ENCODE measurements around the gene GIMAP7. TPM values are rescaled to one million over a fixed set of nuclear protein-coding genes. Genes with fewer than 3 reads are reported as not detected.
"Not testable (repeated sequence)": the region's sequence is repeated elsewhere in the genome, so short reads cannot be mapped to it uniquely, and the experiment has no call there.

The GIMAP7 gene
- total and polyA plus RNA-seq, 2 experiments from 2014 or later, result not detected

DNA sequence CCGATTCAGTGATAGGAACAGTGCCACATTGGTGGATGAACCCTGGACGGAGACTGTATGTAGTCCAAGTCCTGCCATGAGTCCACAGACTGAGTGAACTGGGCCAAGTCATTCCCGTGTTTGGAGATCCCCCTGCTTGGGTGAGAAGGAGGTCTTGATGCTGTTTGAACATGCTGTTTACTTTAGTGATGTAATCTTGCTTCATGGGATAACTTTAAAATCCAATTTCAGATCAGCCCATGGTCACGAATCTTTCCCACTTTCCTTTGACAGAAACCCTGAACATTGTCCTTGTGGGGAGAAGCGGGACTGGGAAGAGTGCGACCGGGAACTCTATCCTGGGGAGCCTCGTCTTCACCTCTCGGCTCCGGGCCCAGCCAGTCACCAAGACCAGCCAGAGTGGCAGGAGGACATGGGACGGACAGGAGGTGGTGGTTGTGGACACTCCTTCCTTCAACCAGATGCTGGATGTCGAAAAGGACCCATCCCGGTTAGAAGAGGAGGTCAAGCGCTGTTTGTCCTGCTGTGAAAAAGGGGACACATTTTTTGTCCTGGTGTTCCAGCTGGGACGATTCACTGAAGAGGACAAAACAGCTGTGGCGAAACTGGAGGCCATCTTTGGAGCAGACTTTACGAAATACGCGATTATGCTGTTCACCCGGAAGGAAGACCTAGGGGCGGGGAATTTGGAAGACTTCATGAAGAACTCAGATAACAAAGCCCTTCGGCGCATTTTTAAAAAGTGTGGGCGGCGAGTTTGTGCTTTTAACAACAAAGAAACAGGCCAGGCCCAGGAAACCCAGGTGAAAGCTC, 37.6 kb upstream of the GIMAP7 start:
- Histone ChIP-seq H3K27ac (no peak overlapping the region), H3K4me1 (ENCODE audit: insufficient read depth) (no peaks in the 10 kb centered on the region), H3F3A (ENCODE audit: insufficient read depth) (no peaks in the 10 kb centered on the region), H3K27me3 (replicated peaks; ENCODE audit: insufficient read depth) (no peaks in the 10 kb centered on the region), H2AFZ (no peak overlapping the region; the same call in 1 of the 2 replicates), H3K9me2 (ENCODE audit: insufficient read depth) (no peaks in the 10 kb centered on the region), H4K20me1 (ENCODE audit: insufficient read depth) (no peaks in the 10 kb centered on the region), H3K79me2 (ENCODE audit: insufficient read depth) (no peaks in the 10 kb centered on the region), H3K9ac (no peak overlapping the region), H3K4me2 (ENCODE audit: unreplicated experiment) (no peak overlapping the region), H3K36me3 (ENCODE audit: low read depth) (no peaks in the 10 kb centered on the region), H3K4me3 (no peak overlapping the region), H3K9me3 (ENCODE audit: low read depth) (no peaks in the 10 kb centered on the region)
- no peak for DNase-seq
- TF ChIP-seq EZH2 (IDR thresholded peaks at IDR 0.05; ENCODE audit: insufficient read depth, poor library complexity, severe bottlenecking), result no peak
- TF ChIP-seq EZH2phosphoT487 (IDR thresholded peaks at IDR 0.05; ENCODE audit: insufficient read depth, low read depth), result no peak
- WGBS, 2 experiments (ENCODE audit: low coverage in 1 of 2, low lambda C conversion rate in 2 of 2, missing lambda C conversion rate in 2 of 2), result 43 to 48% methylated on average over 25 of the region's 25 CpGs
- in situ Hi-C loops (cut with MboI), result no loop called here

DNA sequence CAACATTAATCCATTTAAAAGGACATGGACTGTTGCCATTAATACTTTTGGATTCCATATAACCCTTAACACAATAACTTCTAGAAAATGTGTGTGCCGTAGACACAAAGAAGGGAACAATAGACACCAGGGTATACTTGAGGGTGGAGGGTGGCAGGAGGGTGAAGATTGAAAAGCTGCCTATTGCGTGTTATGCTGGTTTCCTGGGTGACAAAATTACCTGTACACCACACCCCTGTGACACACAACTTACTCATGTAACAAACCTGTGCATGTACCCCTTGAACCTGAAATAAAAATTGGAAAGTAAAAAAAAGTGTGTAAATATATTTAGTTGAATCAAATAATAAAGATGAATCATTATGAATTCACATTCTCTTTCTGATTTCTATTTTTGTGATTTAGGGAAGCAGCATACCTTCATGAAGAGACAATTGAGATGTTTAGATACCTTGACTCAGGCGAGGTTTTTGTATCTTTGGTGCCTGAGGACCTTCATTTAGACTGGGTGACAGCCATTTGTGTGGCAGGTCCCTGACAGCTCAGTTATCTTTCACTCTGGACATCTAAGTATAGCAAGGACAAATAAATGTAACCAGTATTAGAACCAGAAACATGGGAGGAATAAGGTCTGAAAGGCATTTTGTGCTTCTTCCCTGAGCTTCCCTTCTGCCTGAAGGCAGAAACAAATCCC, 35.5 kb upstream of the GIMAP7 start:
- H2AFZ ChIP-seq, result no peak overlapping the region
- 11 to 16% methylated on average over 3 of the region's 3 CpGs for WGBS, 2 experiments (ENCODE audit: low coverage in 1 of 2, low lambda C conversion rate in 2 of 2, missing lambda C conversion rate in 2 of 2)
- H3K9ac ChIP-seq, result no peak overlapping the region
- H4K20me1 ChIP-seq (ENCODE audit: insufficient read depth), result no peaks in the 10 kb centered on the region
- H3K27me3 ChIP-seq (replicated peaks; ENCODE audit: insufficient read depth), result no peaks in the 10 kb centered on the region
- in situ Hi-C loops (cut with MboI), result no loop called here
- H3K4me1 ChIP-seq (ENCODE audit: insufficient read depth), result no peaks in the 10 kb centered on the region
- H3K9me3 ChIP-seq (ENCODE audit: low read depth), result no peaks in the 10 kb centered on the region
- H3K27ac ChIP-seq, result no peak overlapping the region
- no peak overlapping the region for H3K4me2 ChIP-seq (ENCODE audit: unreplicated experiment)
- no peaks in the 10 kb centered on the region for H3K9me2 ChIP-seq (ENCODE audit: insufficient read depth)
- H3K36me3 ChIP-seq (ENCODE audit: low read depth), result no peaks in the 10 kb centered on the region
- H3K79me2 ChIP-seq (ENCODE audit: insufficient read depth), result no peaks in the 10 kb centered on the region
- no peaks in the 10 kb centered on the region for H3F3A ChIP-seq (ENCODE audit: insufficient read depth)
- DNase-seq, result no peak
- TF ChIP-seq EZH2phosphoT487 (IDR thresholded peaks at IDR 0.05; ENCODE audit: insufficient read depth, low read depth) (no peak), EZH2 (IDR thresholded peaks at IDR 0.05; ENCODE audit: insufficient read depth, poor library complexity, severe bottlenecking) (no peak)
- H3K4me3 ChIP-seq, result no peak overlapping the region

DNA sequence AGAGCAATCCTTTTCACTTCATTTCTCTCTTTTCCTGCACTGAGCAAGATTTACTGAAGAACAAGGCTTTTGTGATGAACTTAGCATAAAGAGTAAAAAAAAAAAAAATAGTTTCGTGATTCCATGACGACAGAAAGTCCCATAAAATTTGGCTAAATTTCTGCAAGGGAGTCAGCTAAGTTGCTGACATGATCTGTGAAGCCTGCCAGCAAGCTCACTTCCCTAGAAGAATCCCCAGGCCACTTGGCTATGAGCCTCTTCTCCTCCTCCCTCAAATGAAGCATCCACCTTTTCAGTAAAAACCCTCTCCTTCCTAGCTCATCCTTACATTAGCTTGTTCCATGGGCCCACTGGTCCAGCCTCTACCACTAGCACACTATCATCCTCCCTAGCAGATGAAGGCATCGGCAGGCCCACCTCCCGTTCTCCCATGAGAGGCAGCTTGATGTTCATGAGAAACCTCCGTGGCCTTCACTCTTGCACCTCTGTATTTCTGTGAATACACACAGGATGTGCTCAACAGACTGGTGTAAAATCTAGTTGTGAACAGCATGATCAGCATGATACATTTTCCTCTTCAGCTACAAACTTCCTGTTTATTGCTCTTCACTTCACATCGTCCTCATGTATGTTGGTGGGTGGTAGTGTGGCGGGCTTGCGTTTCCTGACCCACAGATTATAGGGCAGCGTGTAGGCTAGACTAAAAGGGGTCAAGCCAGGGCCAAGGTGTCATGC, 33.3 kb upstream of the GIMAP7 start:
- in situ Hi-C loops (cut with MboI), result no loop called here
- no peak for DNase-seq
- Histone ChIP-seq H3K4me3 (no peak overlapping the region), H3K27ac (no peak overlapping the region), H3K4me1 (ENCODE audit: insufficient read depth) (no peaks in the 10 kb centered on the region), H3K9ac (no peak overlapping the region), H3K27me3 (replicated peaks; ENCODE audit: insufficient read depth) (no peaks in the 10 kb centered on the region), H3K9me2 (ENCODE audit: insufficient read depth) (no peaks in the 10 kb centered on the region), H3K79me2 (ENCODE audit: insufficient read depth) (no peaks in the 10 kb centered on the region), H4K20me1 (ENCODE audit: insufficient read depth) (no peaks in the 10 kb centered on the region), H3F3A (ENCODE audit: insufficient read depth) (no peaks in the 10 kb centered on the region), H3K36me3 (ENCODE audit: low read depth) (no peaks in the 10 kb centered on the region), H3K9me3 (ENCODE audit: low read depth) (no peaks in the 10 kb centered on the region), H2AFZ (no peak overlapping the region), H3K4me2 (ENCODE audit: unreplicated experiment) (no peak overlapping the region)
- WGBS, 2 experiments (ENCODE audit: low coverage in 1 of 2, low lambda C conversion rate in 2 of 2, missing lambda C conversion rate in 2 of 2), result 40 to 41% methylated on average over 9 of the region's 9 CpGs
- TF ChIP-seq EZH2 (IDR thresholded peaks at IDR 0.05; ENCODE audit: insufficient read depth, poor library complexity, severe bottlenecking) (no peak), EZH2phosphoT487 (IDR thresholded peaks at IDR 0.05; ENCODE audit: insufficient read depth, low read depth) (no peak)

DNA sequence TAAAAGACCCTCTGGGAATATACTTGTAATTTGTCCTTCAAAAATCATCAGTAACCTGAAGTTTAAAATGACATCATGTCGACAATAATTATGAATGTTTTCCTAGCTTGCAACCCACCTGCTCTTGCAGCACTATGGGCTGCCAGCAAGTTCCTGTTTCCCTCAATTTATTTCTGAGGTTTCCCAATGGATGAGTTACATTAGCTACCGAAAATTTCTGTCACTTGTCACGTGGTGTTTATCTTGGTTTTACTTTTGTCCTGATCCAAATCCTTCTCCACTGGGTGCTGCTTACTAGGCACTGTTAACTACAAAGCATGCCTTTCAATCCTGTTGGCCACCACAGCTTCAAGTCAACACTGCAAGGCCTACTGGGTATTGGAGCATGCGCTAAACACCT, 32.8 kb upstream of the GIMAP7 start:
- Histone ChIP-seq H3K9ac (no peak overlapping the region), H3K36me3 (ENCODE audit: low read depth) (no peaks in the 10 kb centered on the region), H3K27ac (no peak overlapping the region), H3K4me3 (no peak overlapping the region), H3K27me3 (replicated peaks; ENCODE audit: insufficient read depth) (no peaks in the 10 kb centered on the region), H3K9me2 (ENCODE audit: insufficient read depth) (no peaks in the 10 kb centered on the region), H3K9me3 (ENCODE audit: low read depth) (no peaks in the 10 kb centered on the region), H3F3A (ENCODE audit: insufficient read depth) (no peaks in the 10 kb centered on the region), H4K20me1 (ENCODE audit: insufficient read depth) (no peaks in the 10 kb centered on the region), H3K4me1 (ENCODE audit: insufficient read depth) (no peaks in the 10 kb centered on the region), H3K79me2 (ENCODE audit: insufficient read depth) (no peaks in the 10 kb centered on the region), H3K4me2 (ENCODE audit: unreplicated experiment) (no peak overlapping the region), H2AFZ (no peak overlapping the region)
- WGBS, 2 experiments (ENCODE audit: low coverage in 1 of 2, low lambda C conversion rate in 2 of 2, missing lambda C conversion rate in 2 of 2), result 25 to 26% methylated on average over 4 of the region's 4 CpGs
- no peak for TF ChIP-seq EZH2phosphoT487 (IDR thresholded peaks at IDR 0.05; ENCODE audit: insufficient read depth, low read depth)
- no peak for DNase-seq
- in situ Hi-C loops (cut with MboI), result no loop called here

DNA sequence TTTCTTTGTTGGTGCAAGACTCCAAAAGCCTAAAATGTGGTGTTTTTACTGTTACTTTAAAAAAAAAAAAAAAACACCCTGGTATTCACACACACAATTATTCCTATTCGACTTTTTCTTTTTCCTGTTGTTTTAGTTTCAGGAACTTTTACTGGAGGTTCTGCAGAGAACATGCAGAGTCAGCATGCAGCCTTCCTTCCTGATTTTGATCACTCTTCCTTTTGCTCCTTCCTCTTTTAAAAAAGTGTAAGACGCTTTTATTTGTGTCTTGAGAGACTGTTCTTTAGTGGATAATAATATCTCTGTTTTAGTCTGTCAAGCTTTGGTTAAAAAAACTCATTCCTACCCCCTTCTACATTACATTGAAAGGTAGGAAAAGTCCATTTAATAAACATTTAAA, 31.2 kb upstream of the GIMAP7 start:
- H3K9ac ChIP-seq; H3K4me2 ChIP-seq (ENCODE audit: unreplicated experiment); H3K27ac ChIP-seq; H4K20me1 ChIP-seq (ENCODE audit: insufficient read depth); in situ Hi-C loops (cut with MboI); DNase-seq; H3K4me3 ChIP-seq; H3K4me1 ChIP-seq (ENCODE audit: insufficient read depth); H3K27me3 ChIP-seq (replicated peaks; ENCODE audit: insufficient read depth); H3K79me2 ChIP-seq (ENCODE audit: insufficient read depth); H3K9me3 ChIP-seq (ENCODE audit: low read depth); H3K36me3 ChIP-seq (ENCODE audit: low read depth); H3F3A ChIP-seq (ENCODE audit: insufficient read depth); H3K9me2 ChIP-seq (ENCODE audit: insufficient read depth); H2AFZ ChIP-seq: not testable (repeated sequence)
- 1 to 8% methylated on average over 2 of the region's 2 CpGs for WGBS, 2 experiments (ENCODE audit: low coverage in 1 of 2, low lambda C conversion rate in 2 of 2, missing lambda C conversion rate in 2 of 2)

DNA sequence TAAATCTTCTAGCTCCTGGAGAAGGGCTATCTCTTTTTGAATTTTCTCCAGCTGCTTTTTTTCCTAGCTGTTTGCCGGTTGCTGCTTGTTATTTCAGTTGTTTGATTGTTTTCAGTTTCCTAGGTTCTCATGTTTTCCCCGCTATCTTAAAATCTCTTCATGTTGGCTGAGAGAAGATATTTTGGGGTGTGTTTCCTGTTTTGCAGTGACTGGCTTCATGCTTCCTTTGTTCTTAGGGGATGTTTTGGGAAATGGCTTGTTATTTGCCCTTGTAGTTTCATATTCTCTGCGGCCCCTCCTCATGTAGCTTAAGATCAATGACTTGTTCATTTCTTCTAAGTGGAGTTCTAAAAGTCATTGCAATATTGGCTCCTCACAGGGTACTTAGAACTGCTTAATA, 30.6 kb upstream of the GIMAP7 start:
- H3K4me3 ChIP-seq; H3K9ac ChIP-seq; H4K20me1 ChIP-seq (ENCODE audit: insufficient read depth); H3K36me3 ChIP-seq (ENCODE audit: low read depth); H3K9me2 ChIP-seq (ENCODE audit: insufficient read depth); H3F3A ChIP-seq (ENCODE audit: insufficient read depth); in situ Hi-C loops (cut with MboI); H2AFZ ChIP-seq; H3K27ac ChIP-seq; DNase-seq; H3K9me3 ChIP-seq (ENCODE audit: low read depth); H3K4me1 ChIP-seq (ENCODE audit: insufficient read depth); H3K79me2 ChIP-seq (ENCODE audit: insufficient read depth); H3K27me3 ChIP-seq (replicated peaks; ENCODE audit: insufficient read depth); H3K4me2 ChIP-seq (ENCODE audit: unreplicated experiment): not testable (repeated sequence)
- 30 to 32% methylated on average over 3 of the region's 3 CpGs for WGBS, 2 experiments (ENCODE audit: low coverage in 1 of 2, low lambda C conversion rate in 2 of 2, missing lambda C conversion rate in 2 of 2)

Data from GM23248 (cell line).